ENCODE data around the gene PDCD2L.
A peak's percentile ranks its signal among the peaks of the same experiment; 100 is the strongest.
"Not testable (repeated sequence)": the region's sequence is repeated elsewhere in the genome, so short reads cannot be mapped to it uniquely, and the experiment has no call there.

Gene PDCD2L

DNA sequence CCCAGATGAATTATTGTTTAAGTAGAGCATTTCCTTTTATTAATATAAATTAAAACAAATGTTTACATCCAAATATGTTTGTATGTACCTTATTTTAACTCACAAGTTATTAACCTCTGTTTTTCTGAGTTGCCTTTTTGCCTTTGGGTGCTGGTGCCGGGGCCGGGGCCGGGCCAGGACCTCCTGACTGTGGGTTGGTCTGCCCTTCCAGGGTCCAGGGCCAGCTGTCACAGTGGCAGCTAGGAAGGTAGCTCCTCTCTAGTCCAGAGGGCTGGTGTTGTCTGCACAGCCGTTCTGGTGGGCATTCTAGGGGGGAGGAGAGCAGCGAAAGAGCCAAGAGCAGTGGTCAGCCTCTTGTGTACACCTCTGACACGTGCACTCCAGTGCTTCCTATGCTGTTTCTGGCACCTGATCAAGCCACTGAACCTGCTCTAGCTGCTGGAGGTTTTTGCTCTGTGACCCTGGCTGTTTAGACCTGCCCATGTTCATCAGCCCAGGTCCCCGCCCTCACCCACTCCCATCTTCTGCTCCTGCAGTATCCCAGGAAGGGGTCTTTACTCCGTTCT, 22.0 kb downstream of the PDCD2L start:
- no peak for DNase-seq

DNA sequence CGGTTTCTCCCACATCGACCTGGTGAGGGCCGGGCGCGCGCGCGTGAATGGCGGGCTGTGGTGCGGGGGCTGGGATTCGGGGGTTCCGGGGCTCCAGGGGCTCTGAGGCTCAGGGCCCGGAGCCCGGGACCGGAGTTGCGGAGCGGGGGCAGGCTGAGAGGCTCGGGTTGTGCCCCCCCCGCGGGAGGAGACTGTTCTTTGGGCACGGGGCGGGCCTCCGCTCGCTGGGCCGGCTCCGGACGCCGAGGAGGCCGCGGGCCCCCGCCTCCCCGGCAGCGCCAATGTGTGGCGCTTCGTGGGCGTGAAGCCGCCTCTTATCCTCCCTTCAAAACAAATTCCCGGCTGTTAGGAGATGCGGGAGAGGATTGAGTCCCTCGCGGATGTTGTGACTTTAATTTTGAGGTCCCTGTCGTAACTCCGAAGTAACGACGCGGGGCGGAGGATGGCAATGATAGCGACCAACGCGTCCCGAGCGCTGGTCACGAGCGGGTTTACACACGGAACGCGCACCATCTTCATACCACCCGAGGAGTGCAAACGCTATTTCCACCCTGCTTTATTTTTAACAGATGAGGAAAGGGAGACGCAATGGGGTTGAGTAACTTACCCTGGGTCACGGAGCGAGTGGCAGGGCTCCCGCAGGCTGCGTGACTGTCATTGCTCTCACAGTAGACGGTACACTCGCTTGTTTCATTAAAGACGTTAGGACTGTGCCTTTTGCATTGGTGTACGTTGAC, 24.5 kb downstream of the PDCD2L start:
- DNase-seq: no peak

DNA sequence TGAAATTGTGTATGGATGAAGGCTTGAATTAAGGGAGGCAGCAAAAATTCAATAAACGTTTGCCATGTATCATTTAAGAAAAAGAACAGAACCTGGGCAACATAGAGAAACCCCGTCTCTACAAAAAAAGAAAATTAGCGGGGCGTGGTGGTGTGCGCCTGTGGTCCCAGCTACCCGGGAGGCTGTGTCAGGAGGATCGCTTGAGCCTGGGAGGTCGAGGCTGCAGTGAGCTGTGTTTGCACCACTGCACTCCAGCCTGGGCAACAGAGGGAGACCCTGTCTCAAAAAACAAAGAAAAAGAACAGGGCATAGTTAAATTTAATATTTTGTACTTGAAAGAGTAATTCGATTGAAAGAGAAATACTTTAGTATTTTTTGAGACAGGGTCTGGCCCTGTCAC, 25.4 kb downstream of the PDCD2L start:
- DNase-seq: no peak

DNA sequence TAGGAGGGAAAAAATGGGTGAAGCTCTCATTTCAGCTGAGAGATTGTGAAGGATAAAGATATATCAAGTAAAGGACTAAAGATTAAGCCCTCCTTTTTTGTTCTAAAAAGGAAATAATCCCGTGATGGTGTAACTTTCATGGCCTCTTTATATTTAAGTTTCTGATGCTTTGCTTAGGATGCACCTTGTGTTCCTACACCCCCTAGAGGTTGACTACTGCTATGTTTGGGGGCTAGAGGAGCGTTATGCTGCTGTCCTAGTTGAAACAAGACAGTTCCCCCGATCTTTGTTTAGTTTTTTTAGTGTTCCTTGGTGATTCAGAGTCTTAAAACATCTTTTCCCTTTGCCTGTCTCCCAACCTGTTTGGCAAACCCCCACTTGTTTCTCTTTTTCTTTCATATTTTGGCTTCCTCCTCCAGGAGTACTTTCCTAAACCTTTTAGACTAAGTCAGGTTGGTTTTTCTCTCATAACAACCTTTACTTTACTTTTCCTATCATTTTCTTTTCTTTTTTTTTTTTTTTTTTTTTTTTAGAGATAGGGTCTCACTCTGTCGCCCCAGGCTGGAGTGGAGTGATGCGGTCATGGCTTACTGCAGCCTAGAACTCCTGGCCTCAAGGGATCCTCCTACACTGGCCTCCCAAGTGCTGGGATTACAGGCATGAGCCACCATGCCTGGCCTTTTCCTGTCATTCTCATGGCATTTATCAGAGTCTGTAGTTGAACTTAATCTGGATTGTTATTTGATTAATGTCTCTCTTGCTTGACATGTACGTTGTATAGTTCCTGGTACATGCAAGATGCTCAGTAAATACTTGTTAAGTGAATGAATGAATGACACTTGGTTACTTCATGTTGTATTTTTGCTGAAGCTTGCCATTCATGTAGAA, 26.8 kb downstream of the PDCD2L start:
- DNase-seq: peak; percentile 47

DNA sequence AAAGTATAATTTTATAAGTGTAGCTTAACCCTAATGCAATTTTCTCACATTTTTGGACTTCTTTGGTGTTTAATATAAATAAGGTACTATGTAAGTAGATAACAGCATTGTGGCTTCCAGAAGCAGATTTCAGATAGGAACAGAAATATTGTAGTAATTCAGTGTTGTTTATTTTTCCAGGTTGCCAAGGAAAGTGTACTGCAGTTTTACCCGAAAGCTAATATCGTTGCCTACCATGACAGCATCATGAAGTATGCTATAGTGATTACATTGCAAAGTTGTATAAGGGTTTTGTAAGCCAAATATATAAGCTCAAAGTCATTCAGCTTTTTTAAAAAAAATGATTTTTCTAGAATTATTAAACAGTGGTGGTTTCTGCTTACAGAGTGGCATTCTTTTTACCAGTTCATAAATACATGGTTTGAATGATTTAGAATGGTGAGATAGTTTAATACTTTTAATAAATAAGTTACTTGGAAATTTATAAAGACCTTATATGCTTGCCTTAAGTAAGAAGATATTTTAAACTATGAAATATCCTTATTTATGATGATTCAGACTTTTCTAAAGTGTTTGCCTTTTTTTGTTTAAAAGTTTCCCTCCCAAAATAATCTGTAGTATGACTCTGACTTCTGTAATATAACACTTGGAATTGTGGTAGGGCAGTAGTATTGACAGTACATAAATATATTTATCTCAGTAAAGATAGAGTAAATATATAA, 27.6 kb downstream of the PDCD2L start:
- DNase-seq: no peak

DNA sequence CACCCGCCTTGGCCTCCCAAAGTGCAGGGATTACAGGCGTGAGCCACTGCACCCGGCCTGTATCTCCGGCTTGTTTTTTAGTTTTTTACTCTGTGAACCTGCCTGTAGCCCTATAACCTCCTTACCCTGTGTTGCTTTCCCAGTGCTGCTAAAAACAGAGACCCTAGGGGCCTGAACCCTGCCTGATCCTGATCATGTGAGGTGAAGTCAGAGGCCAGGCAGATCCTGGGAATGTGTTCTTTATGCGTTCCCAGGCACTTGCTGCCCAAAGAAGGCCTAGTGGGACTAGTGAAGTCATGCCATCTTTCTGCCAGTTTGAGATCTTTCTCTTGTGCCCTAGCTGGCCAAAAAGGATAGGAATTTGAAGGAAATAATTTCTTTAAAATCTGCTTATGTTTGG, 28.6 kb downstream of the PDCD2L start:
- no peak for DNase-seq

DNA sequence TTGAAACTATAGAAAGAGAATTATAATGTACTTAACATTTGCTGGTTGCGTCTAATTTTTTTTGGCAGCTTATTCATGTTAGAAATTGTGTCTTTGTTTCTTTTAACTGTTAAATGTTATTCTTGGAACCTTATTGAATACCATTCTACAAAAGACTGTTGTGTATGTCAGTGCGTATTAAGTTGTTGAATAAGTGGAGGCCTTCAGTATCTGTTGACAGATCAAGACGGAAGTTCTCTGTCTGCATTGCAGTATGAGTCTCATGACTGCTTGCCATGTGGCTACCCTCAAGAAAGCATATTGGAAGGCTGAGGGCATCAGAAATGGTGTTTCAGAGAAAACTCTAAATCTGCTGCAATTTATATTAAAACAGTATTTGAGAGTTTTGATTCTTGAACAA, 32.5 kb downstream of the PDCD2L start:
- DNase-seq: no peak

DNA sequence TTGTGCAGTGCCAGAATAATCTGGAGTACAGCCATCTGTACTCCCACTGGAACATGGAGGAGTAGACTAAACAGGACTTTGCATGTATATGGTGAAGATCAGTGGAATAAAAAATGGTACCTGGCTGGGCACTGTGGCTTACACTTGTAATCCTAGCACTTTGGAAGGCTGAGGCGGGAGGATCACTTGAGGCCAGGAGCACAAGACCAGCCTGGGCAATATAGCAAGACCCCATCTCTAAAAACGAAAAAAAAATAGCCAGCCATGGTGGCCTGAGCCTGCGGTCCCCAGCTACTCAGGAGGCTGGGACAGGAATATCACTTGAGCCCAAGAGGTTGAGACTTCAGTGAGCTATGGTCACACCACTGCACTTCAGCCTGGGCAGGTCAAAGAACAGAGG, 44.0 kb downstream of the PDCD2L start:
- DNase-seq: no peak

DNA sequence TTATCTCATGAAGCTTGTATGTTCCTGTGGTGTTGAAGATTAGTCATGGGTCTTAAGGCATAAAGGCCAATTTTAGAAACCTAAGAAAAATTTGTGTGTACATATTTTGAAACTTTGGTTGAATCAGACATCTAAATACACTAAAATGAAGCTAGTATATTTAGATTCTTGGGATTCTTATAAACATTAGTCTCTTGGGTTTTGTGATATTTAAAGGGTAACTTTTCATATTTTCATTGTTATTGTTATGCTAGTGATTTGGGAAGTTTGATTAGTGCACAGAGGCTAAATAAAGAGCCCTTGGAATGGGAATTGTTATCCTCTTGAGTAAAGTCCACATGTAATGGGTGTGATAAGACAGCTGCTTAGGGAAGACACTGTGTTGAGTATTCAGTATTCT, 48.5 kb downstream of the PDCD2L start:
- DNase-seq: no peak

DNA sequence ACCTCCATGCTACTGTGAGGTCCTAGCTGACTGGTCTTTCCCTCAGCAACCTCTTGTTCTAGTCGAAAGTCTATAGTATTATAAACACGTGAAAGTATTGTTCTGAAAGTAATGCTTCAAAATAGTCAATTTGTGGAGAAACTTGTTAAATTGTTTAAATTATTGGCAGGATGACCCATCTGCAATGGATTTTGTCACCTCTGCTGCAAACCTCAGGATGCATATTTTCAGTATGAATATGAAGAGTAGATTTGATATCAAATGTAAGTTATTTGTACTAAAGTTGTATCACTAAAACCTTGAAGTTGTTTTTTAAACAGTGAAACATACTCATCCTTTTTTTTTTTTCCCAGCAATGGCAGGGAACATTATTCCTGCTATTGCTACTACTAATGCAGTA, 49.9 kb downstream of the PDCD2L start:
- DNase-seq: no peak

DNA sequence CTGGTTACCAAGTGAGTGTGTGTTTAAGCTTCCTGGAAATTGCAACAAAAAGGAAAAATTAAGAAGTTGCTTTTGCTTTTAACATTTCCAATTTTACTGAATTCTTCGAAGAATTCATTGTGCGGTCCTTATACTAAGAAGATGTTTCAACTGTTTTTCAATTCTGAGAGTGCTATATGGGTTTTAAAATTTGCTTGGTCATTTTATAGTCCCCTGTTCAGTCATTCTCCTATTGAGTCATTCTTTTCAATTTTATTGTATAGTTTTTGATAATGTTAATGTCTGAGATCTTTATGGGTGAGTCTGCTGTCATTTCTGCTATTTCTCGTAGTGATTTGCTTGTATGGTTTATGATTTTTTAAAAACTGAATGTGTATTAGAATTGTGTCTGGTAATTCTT, 50.5 kb downstream of the PDCD2L start:
- no peak for DNase-seq

DNA sequence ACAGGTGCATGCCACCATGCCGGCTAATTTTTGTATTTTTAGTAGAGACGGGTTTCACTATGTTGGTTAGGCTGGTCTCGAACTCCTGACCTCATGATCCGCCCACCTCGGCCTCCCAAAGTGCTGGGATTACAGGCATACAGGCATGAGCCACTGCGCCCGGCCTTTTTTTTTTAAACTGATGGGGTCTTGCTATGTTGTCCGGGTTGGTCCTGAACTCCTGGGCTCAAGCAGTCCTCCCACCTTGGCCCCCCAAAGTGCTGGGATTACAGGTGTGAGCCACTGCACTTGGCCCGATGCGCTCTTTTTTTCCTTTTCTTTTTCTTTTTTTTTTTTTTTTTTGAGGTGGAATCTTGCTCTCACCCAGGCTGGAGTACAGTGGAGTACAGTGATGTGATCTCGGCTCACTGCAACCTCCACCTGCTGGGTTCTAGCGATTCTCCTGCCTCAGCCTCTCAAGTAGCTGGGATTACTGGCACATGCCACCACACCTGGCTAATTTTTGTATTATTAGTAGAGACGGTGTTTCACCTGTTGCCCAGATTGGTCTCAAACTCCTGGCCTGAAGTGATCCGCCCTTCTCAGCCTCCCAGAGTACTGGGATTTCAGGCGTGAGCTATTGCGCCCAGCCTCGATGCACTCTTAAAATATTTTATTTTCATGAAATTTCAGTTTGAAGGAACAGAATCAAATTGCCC, 51.7 kb downstream of the PDCD2L start:
- not testable (repeated sequence) for DNase-seq

DNA sequence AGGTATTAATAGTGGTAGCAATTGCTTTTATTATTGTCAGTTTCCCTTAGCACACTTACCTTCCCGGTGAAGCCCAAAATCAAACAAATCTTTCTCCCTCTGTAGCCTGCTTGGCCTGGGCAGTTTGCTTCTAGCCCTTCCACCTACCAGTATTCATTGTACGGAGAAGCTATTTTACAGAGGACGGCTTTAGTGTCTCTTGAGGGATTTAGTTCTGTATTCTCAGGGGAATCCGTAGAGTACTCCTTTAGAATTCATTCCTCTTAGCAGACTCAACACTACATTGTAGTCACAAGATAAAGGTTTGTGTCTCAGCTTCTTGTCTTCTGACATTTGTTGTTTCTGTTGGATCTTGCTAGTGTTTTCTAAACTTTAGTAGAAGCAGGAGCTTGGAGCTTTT, 53.2 kb downstream of the PDCD2L start:
- no peak for DNase-seq

DNA sequence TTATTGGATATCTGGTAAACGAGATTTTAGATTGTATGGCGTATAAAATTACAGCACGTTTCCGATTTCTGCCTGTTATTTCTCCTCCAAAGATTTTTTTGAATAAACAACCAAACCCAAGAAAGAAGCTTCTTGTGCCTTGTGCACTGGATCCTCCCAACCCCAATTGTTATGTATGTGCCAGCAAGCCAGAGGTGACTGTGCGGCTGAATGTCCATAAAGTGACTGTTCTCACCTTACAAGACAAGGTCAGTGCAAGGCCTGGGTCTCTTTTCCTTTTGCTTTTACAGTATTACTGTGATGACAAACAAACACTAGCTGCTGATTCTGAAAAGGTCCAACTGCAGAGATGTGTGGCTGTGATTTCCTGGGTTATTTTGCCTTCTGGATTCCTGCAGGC, 54.5 kb downstream of the PDCD2L start:
- DNase-seq: no peak

DNA sequence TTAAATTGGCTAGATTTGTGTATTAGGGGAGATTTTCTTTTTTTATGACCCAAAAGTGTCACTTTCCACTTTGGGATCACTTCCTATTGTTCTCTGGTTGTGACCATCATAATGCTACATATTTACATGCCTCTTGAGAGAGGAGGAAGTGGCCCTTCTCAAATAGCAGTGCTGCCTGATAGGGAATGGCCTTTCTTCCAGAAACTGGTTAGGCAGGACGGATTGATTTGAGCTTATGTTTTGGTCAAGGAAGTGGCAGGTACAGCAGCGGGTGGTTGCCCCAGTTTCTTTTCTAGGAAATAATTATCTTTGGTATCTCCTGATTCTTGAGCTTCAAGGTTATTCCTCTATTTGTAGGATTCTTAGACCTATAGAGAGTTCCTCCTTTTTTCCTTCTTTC, 55.4 kb downstream of the PDCD2L start:
- DNase-seq: no peak

DNA sequence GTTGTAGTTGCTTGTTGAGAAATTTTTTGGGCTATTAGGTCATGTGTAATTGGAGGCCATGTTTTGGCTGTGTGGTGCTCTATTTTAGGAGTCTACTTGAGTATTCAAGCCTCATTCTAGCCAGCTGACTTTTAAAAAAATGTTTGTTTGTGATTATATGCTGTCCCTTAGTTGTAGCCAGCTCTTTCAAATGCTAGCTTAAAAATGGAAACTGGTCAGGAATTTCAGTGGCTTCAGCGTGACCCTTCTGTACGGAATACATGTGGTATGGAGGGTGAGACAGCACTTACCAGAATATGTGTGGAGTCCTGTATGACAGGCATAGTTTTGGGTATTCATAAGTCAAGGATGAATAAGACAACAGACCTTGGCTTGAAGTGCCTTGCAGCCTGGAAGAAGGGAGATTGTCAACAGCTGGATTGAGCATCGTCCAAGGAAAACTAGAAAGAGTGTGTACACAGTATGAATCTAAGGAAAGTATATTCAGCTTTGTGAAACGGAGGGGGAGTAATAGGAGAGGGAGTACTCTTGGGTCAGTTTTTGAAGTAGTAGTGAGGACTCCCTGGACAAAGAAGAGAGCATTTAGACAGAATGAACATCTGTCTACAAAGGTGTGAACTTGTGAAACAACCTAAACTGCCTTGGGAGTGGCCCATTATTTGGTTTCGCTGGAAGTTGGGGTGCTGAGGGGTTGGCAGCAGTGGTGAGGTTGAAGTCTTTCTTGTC, 57.3 kb downstream of the PDCD2L start:
- DNase-seq: no peak

DNA sequence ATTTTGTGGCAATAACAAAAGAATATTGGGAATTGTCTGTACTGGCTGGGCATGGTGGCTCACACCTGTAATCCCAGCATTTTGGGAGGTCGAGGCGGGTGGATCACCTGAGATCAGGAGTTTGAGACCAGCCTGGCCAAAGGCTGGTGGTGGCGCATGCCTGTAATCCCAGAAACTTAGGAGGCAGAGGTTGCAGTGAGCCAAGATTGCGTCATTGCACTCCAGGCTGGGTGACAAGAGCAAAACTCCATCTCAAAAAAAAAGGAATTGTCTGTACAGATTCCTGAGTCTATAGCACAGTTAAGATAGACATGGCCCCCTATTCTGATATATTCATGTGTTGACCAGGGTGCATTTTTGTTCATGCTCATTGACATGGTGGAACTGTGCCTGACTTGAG, 60.6 kb downstream of the PDCD2L start:
- not testable (repeated sequence) for DNase-seq

DNA sequence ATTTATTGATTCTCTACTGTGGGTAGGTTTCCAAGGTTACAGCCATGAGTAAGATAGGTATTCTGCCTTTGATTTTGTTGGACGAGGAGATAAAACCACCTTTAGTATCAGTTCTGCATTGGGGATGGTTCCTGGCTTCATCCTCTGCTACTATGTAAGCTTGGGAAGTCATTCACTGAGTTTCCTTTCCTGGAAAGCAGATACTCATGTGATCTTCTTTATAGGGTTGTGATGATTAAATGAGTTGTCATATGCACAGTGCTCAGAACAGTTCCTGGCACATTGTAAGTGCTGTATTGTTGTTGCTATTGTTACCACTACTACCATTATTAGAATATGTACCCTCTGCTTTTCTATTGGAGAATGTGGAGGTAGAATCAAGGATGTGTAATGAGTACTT, 64.2 kb downstream of the PDCD2L start:
- no peak for DNase-seq

DNA sequence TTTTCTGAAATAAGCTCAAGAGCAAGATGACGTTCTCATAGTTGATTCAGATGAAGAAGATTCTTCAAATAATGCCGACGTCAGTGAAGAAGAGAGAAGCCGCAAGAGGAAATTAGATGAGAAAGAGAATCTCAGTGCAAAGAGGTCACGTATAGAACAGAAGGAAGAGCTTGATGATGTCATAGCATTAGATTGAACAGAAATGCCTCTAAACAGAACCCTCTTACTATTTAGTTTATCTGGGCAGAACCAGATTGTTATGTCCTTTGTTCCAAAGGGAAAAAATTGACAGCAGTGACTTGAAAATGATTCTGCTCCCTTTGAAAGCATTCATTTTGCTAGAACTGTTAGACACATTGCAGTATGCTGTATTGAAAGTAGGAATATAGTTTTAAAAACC, 64.8 kb downstream of the PDCD2L start:
- DNase-seq: not testable (repeated sequence)

DNA sequence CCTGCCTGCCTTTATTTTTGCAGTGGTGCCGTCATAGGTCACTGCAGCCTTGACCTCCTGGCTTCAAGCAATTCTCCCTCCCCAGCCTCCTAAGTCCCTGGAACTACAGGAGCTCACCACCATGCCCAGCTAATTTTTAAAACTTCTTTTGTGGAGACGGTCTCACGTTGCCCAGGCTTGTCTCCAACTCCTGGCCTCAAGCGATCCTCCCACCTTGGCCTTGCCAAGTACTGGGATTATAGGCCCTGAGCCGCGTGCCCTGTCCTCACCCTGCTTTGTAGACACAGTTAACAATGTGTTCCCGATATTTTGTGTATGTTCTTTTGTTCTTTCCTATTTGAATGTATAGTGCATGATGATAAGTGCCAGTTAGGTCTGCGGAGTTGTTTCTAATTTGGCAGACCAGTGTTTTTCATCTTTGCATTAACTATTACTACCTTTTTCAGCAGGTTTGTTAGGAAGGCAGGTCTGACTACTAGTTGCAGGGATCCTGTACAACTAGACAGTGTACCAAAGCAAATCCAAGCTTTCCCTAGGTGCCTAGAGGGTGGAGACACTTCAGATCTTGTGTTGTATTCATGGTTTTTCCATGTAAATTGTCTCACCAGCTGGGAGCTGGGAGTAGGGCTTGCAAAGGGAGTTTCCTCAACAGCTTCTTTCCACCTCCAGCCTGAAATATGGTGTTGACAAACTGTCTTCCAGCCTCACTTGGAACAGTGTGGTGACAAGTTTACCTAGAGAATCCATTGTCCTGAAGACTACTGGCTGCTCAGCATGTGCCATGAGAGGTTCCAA, 67.9 kb downstream of the PDCD2L start:
- DNase-seq: no peak
